GM13976 (cell line): ENCODE data around the gene SH3BP4.

Experiments used
- DNase-seq: peaks from one replicate; pipeline ENCODE4 v3.0.0; 2012; ENCODE audit warnings: low spot score
- CTCF ChIP-seq: IDR thresholded peaks from 2 replicates; pipeline ENCODE4 v1.5.1; 2012; ENCODE audit warnings: borderline replicate concordance, mild to moderate bottlenecking; ENCODE audit not compliant: insufficient read depth; ENCODE audit errors: extremely low read depth, missing control alignments, control extremely low read depth
- in situ Hi-C: fragments of 300-500 bp; cut with MboI; formaldehyde crosslinking; loops from one replicate; pipeline ENCODE4 v1.12.0; 2022; ENCODE audit warnings: low sequenced_read_pairs, mixed read lengths, inconsistent platforms; ENCODE audit not compliant: unreplicated experiment

SH3BP4 gene

DNA sequence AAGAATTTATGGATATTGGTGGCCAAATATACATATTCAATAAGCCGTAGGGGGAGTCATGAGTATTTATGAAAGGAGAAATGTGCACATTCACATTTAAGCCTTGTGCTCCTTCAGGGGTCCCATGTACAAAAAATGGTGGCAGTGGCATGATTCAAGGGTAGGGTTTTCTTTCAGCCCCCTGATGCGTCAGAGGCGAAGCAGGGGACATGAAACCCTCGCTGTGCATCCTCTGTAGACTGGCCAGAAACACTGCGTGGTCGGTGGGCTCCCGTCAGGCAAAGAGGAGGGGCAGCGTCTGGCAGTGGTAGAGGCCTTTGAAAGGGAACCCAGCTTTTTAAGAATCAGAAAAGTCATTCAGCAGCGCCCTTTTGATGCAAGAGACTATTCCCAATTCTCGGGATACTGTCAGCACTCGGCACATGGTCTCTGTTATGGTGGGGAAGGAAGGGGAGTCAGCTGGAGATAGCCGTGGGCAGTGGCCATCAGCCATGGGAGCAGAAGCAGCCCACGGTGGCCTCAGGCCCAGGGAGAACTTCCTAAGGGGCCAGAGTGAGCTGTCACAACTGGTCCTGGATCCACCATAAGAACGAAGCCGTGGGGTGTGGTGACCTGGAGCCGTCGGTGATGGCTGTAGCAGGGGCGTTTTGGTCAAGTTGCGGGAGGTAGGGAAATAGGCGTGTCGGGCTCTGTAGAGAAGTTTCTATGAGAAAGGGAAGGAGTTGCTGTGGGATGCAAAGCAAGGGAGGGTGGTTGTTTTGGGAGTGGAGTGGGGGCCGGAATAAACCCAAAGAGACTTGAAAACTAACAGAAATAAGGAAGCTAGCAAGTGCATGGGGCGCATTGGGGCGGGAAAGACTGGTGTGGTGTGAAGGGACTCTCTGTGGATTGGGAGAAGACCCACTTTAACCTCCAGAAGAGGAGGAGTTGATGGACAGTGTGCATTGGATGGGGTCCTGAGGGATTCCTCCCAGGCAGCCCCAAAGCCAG, 95.6 kb downstream of the SH3BP4 start:
- no peak for TF ChIP-seq CTCF
- in situ Hi-C loops: no loop called here
- DNase-seq: no peak

DNA sequence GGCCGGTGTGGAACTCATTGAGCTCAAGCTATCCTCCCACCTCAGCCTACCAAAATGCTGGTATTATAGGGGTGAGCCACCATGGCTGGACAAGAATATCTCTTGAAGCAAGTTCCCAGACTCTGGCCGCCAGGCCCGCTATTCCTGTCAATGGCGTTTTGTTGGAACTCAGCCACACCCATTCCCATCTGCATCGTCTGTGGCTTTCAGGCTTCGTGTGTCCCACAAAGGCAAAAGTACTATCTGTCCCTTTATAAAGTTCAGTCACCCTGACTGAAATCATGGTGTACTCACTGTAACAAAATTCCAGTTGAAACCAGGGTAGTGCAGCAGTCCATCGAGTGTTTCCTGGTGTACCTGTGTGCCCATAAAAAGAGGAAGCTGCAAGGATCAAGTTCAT, 96.7 kb downstream of the SH3BP4 start:
- no peak for TF ChIP-seq CTCF
- in situ Hi-C loops: no loop called here
- DNase-seq: no peak

- in situ Hi-C loops: no loop called here
- no peak for DNase-seq
- no peak for TF ChIP-seq CTCF
Observed at GRCh38 chr2:235049069-235049468, 97.3 kb downstream of the SH3BP4 start.

DNA sequence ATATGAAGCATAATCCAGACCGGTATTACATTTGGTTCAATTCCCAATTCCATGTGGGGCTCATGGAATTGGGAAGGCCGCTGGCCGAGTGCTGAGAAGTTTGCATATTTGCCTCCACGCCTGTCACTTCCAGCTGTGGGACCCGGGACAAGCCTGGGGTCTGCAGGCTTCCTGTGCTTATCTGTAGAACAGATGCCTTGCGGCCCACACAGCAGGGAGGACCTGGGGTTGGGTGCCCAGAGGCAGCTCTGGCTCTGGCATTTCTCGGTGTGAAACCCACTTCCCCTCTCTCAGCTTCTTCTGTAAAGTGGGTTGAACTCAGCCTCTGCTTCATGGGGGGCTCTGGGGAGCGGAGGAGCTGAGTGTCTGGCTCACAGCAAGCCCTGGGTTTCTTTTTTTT, 97.9 kb downstream of the SH3BP4 start:
- in situ Hi-C loops: no loop called here
- no peak for TF ChIP-seq CTCF
- DNase-seq: no peak

DNA sequence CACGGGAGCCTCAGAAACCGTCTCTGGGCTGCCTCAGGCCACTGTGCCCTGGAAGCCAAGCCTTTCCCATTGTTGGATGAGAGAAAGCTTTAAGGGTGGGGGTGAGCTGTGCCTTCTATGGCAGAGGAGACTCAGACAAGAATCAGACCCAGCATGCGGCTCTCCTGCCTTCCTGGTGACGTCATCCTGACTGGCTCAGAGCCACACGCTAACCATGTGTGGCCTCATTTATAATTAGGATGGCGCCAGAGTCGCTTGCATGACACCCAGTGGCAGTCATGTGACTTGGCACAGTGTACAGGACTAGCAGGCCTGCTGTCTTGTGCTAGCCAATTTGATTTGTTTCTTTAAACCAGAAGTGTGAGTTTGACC, 99.1 kb downstream of the SH3BP4 start:
- no peak for TF ChIP-seq CTCF
- in situ Hi-C loops: no loop called here
- DNase-seq: no peak

DNA sequence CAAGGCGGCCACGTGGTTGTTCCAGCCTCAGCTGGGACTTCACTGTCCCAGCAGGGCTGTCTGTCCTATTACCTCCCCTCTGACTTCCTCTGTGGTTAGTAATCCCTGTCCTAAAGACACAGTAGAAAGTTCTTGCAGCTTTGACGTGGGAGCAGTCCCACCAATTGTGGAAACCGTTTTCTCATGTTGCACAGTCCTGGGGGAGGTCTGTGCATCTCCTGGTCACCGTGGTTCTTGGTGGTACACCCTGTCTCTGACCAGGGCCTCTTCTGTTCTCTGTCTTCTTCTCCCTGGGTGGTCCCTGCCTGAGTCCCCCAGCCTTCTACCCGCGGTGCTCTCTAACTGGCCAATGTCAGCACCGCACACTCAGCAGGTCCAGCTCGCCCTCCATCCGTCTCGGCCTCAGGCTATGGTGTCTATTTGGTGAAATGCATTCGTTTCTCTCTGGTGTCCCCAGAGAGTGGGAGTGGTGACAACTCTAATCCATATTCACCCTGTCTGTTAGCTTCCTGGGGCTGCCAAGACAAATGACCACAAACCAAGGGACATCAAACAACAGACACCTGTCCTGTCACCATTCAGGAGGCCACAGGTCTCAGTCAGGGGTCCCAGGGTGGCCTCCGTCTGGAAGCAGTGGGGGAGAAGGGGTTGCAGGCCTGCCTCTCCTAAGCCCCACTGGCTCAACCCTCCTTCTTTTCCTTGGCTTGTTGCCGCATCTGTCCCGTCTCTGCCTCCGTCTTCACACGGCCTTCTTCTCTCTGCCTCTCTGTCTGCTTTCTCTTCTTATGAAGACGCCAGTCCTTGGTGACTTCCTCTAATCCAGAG, 99.8 kb downstream of the SH3BP4 start:
- TF ChIP-seq CTCF: no peak
- no peak for DNase-seq
- in situ Hi-C loops: no loop called here
